HepG2 (cell line): ENCODE data around the gene RACGAP1. TPM values are rescaled to one million over a fixed set of nuclear protein-coding genes. Genes with fewer than 3 reads are reported as not detected.
A peak's percentile ranks its signal among the peaks of the same experiment; 100 is the strongest.

Experiments
- FIP1L1 ChIP-seq: fragments of 200-400 bp; formaldehyde crosslinking; IDR thresholded peaks from 2 replicates; pipeline ENCODE4 v1.6.1; 2018; ENCODE audit warnings: low read depth, mild to moderate bottlenecking, low read length, moderate library complexity, borderline replicate concordance; ENCODE audit not compliant: insufficient read depth
- GABPB1 ChIP-seq: IDR thresholded peaks from 2 replicates; pipeline ENCODE4 v1.6.1; 2016; ENCODE audit warnings: mild to moderate bottlenecking, missing genetic modification reagents, moderate library complexity, missing compliant biosample characterization
- GTF3A ChIP-seq: sonication (generic); formaldehyde crosslinking; conservative IDR thresholded peaks from 2 replicates; pipeline ENCODE4 v1.4.0; 2020; ENCODE audit warnings: mild to moderate bottlenecking, missing genetic modification reagents
- IRF1 ChIP-seq: sonication (generic); formaldehyde crosslinking; IDR thresholded peaks from 2 replicates; pipeline ENCODE4 v1.4.0; 2020; ENCODE audit warnings: low read depth, mild to moderate bottlenecking, missing genetic modification reagents
- JARID2 ChIP-seq: sonication (generic); formaldehyde crosslinking; IDR thresholded peaks from 2 replicates; pipeline ENCODE4 v1.8.1; 2023; ENCODE audit warnings: missing genetic modification reagents, inconsistent platforms; ENCODE audit not compliant: insufficient replicate concordance
- MYPOP ChIP-seq: sonication (generic); formaldehyde crosslinking; IDR thresholded peaks from 2 replicates; pipeline ENCODE4 v1.8.1; 2023; ENCODE audit warnings: mild to moderate bottlenecking, moderate library complexity, missing genetic modification reagents
- NRL ChIP-seq: sonication (generic); formaldehyde crosslinking; IDR thresholded peaks from 2 replicates; pipeline ENCODE4 v1.5.0; 2020; ENCODE audit warnings: missing genetic modification reagents, mild to moderate bottlenecking, moderate library complexity, borderline replicate concordance
- RFX5 ChIP-seq: IDR thresholded peaks from 2 replicates; pipeline ENCODE4 v1.6.1; 2011; ENCODE audit warnings: low read depth, low read length, improper control_type of control experiment
- SPEN ChIP-seq: sonication (generic); formaldehyde crosslinking; IDR thresholded peaks from 2 replicates; pipeline ENCODE4 v1.5.1; 2020; ENCODE audit warnings: low read depth, mild to moderate bottlenecking, missing genetic modification reagents
- TAF1 ChIP-seq: sonication (generic); formaldehyde crosslinking; IDR thresholded peaks from 2 replicates; pipeline ENCODE4 v1.4.0; 2020; ENCODE audit warnings: missing genetic modification reagents
- TBL1XR1 ChIP-seq: fragments of 150-350 bp; IDR thresholded peaks from 2 replicates; pipeline ENCODE4 v1.6.1; 2014; ENCODE audit warnings: borderline replicate concordance, low read length; ENCODE audit not compliant: partially characterized antibody
- ZBED4 ChIP-seq: sonication (generic); formaldehyde crosslinking; IDR thresholded peaks from 2 replicates; pipeline ENCODE4 v1.4.0; 2020; ENCODE audit warnings: missing genetic modification reagents, borderline replicate concordance
- ZNF782 ChIP-seq: sonication (generic); formaldehyde crosslinking; IDR thresholded peaks from 2 replicates; pipeline ENCODE4 v1.4.0; 2020; ENCODE audit warnings: missing genetic modification reagents, mild to moderate bottlenecking, borderline replicate concordance
- polyA plus RNA-seq, 8 experiments: library from polyadenylated mRNA; depleted of rRNA in 3 of 8; stranded (reverse) in 7 of 8; unstranded in 1 of 8; fragments of >200 nt; fragmentation: Illumina TruSeq in 4 of 8; extraction: Trizol in 4 of 8; gene quantifications; 2 replicates each; pipeline versions ENCODE4 v1.2.1 to v1.2.3, GENCODE V29; 2011 to 2016; ENCODE audit warnings: low read depth in 4 of 8, missing spikeins in 1 of 8, mixed read lengths in 1 of 8; ENCODE audit not compliant: insufficient read depth in 1 of 8
- total RNA-seq, 5 experiments: library from RNA; depleted of rRNA; stranded (reverse); fragments of >200 nt; fragmentation: Illumina TruSeq; extraction: Trizol; gene quantifications; 2 replicates each; pipeline ENCODE4 v1.2.3, GENCODE V29; 2016; ENCODE audit warnings: low read depth in 1 of 5
- TF ChIP-seq, protein P1 (sequence below): sonication (generic); formaldehyde crosslinking; conservative IDR thresholded peaks from 2 replicates; pipeline ENCODE4 v1.8.0; 2022; ENCODE audit warnings: mild to moderate bottlenecking, moderate library complexity, missing genetic modification reagents
- TF ChIP-seq, protein P2 (sequence below): sonication (generic); formaldehyde crosslinking; IDR thresholded peaks from 2 replicates; pipeline ENCODE4 v1.9.0; 2022; ENCODE audit warnings: missing genetic modification reagents, mild to moderate bottlenecking, borderline replicate concordance
- TF ChIP-seq, protein P3 (sequence below): IDR thresholded peaks from 2 replicates; pipeline ENCODE4 v1.6.1; 2016

Gene RACGAP1
- total and polyA plus RNA-seq, 2 of the 13 experiments (the other 11 are each of a cell fraction or from before 2014, with no cell fraction given) = 16.7 to 57.9 TPM

GRCh38 chr12:50025187-50026059, at the start of gene RACGAP1 (continued):
- peak; percentile 65; the same call in 1 of the 2 replicates for TF ChIP-seq ZBED4 (CRISPR knock-in tag)
- no peak for TF ChIP-seq SPEN (CRISPR knock-in tag)
- TF ChIP-seq NRL (CRISPR knock-in tag) = no peak
- TF ChIP-seq MYPOP (CRISPR knock-in tag) = peak; percentile 74
- TF ChIP-seq TAF1 = peak; percentile 66
- no peak for TF ChIP-seq JARID2 (CRISPR knock-in tag)
- TF ChIP-seq, protein P1, sequence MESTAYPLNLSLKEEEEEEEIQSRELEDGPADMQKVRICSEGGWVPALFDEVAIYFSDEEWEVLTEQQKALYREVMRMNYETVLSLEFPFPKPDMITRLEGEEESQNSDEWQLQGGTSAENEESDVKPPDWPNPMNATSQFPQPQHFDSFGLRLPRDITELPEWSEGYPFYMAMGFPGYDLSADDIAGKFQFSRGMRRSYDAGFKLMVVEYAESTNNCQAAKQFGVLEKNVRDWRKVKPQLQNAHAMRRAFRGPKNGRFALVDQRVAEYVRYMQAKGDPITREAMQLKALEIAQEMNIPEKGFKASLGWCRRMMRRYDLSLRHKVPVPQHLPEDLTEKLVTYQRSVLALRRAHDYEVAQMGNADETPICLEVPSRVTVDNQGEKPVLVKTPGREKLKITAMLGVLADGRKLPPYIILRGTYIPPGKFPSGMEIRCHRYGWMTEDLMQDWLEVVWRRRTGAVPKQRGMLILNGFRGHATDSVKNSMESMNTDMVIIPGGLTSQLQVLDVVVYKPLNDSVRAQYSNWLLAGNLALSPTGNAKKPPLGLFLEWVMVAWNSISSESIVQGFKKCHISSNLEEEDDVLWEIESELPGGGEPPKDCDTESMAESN (CRISPR knock-in tag) = peak; percentile 70
- no peak for TF ChIP-seq ZNF782
- TF ChIP-seq GTF3A (CRISPR knock-in tag) = no peak
- peak; percentile 93 for TF ChIP-seq GABPB1 (CRISPR knock-in tag)
- TF ChIP-seq FIP1L1 = no peak
- TF ChIP-seq RFX5 = peak; percentile 39; the same call in 1 of the 2 replicates
- TF ChIP-seq, protein P2, sequence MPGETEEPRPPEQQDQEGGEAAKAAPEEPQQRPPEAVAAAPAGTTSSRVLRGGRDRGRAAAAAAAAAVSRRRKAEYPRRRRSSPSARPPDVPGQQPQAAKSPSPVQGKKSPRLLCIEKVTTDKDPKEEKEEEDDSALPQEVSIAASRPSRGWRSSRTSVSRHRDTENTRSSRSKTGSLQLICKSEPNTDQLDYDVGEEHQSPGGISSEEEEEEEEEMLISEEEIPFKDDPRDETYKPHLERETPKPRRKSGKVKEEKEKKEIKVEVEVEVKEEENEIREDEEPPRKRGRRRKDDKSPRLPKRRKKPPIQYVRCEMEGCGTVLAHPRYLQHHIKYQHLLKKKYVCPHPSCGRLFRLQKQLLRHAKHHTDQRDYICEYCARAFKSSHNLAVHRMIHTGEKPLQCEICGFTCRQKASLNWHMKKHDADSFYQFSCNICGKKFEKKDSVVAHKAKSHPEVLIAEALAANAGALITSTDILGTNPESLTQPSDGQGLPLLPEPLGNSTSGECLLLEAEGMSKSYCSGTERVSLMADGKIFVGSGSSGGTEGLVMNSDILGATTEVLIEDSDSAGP = peak; percentile 67; the same call in 1 of the 2 replicates
- no peak for TF ChIP-seq IRF1
- TF ChIP-seq, protein P3, sequence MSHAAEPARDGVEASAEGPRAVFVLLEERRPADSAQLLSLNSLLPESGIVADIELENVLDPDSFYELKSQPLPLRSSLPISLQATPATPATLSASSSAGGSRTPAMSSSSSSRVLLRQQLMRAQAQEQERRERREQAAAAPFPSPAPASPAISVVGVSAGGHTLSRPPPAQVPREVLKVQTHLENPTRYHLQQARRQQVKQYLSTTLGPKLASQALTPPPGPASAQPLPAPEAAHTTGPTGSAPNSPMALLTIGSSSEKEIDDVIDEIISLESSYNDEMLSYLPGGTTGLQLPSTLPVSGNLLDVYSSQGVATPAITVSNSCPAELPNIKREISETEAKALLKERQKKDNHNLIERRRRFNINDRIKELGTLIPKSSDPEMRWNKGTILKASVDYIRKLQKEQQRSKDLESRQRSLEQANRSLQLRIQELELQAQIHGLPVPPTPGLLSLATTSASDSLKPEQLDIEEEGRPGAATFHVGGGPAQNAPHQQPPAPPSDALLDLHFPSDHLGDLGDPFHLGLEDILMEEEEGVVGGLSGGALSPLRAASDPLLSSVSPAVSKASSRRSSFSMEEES = no peak; the same call in none of the 2 replicates
- TF ChIP-seq TBL1XR1 = no peak
